ENCODE measurements around the gene DIP2C.
A peak's percentile ranks its signal among the peaks of the same experiment; 100 is the strongest.
"Not testable (repeated sequence)": the region's sequence is repeated elsewhere in the genome, so short reads cannot be mapped to it uniquely, and the experiment has no call there.

The DIP2C gene

GRCh38 chr10:528173-529165 is 161.0 kb downstream of the DIP2C start:
- no peak for DNase-seq

GRCh38 chr10:527416-527815 is 162.1 kb downstream of the DIP2C start:
- DNase-seq = no peak

- DNase-seq = no peak
These were observed 162.7 kb downstream of the DIP2C start for GRCh38 chr10:526651-527312.

- no peak for DNase-seq
These were observed 163.7 kb downstream of the DIP2C start for GRCh38 chr10:525565-526315.

DNA sequence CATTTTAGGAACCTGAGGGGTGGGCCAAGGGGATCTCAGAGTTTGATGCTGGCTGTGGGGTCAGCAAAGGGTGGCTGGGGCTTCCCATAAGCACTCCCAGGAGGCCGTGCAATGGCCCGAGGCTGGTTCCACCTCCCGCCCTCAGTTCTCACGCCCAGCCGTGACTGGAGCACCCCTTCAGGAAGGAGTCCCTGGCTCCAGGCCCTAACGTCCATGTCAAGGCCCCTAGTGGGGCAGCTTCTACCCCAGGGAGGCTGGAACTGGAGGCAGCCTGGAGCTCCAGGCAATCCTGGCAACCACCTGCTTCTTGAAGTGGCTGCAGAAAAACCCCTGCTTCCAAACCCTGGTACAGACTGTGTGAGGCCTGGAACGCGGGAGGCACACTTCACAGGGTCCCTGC is 165.5 kb downstream of the DIP2C start:
- DNase-seq = no peak

- no peak for DNase-seq
These were observed 167.1 kb downstream of the DIP2C start for GRCh38 chr10:522350-522749.

DNA sequence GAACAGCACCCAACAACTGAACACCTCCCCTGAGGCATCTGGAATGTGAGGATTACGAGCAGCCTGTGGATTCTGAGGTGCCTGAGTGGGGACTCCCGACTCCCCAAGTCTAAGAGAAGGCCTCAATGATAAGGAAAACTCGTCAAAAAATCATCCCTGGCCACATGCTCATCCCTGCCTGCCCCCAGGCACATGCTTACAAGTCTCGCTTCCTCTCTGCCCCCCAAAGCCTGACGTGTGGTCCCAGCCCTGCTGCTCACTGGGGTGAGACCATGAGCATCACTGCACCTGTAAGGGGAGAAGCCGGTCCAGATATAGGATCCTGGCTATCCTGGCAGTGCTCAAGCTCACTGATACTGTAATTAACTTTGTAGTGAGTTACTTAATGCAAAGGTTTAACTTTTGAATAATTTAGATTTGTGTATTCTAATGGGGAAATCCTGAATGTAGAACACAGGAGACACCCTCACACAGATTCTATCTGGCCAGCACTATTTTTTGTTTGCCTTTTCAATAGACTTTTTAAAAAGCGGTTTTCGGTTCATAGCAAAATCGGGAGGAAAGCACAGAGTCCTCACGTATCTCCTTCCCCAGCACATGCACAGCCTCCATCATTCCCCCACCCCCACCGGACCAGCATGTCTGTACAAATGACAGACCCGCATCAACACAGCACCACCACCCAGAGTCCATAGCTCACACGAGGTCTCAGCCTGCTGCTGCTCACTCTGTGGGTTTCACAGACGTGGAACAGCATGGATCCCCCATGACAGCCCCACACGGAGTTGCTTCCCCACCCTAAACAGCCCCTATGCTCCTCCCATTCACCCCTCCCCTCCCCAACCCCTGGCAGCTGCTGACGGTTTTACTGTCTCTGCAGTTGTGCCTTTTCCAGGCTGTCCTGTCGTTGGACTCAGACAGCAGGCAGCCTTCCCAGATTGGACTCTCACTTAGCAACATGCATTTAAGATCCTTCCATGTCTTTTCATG is 167.9 kb downstream of the DIP2C start:
- no peak for DNase-seq

DNA sequence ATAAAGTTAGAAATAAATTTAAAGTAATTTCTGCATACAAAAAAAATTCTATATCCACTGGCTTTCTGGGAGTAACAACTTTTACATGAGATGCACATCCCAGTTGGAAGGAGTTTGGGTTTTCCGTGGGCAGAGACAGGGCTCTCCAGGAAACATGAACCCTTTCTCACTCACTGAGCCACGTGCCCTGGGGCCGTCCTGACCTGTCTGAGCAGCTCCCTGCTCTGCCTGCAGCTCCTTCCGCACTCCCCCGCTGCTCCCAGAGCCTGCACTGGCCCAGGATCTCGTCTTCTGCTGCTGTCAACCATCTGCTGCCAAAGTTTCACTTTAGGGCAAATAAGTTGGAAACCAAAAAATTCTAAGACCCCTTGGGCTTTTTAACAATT is 169.1 kb downstream of the DIP2C start:
- no peak for DNase-seq

- DNase-seq = no peak
These were observed 169.6 kb downstream of the DIP2C start for GRCh38 chr10:519716-520401.

- no peak for DNase-seq
These were observed 170.3 kb downstream of the DIP2C start for GRCh38 chr10:519055-519715.

DNA sequence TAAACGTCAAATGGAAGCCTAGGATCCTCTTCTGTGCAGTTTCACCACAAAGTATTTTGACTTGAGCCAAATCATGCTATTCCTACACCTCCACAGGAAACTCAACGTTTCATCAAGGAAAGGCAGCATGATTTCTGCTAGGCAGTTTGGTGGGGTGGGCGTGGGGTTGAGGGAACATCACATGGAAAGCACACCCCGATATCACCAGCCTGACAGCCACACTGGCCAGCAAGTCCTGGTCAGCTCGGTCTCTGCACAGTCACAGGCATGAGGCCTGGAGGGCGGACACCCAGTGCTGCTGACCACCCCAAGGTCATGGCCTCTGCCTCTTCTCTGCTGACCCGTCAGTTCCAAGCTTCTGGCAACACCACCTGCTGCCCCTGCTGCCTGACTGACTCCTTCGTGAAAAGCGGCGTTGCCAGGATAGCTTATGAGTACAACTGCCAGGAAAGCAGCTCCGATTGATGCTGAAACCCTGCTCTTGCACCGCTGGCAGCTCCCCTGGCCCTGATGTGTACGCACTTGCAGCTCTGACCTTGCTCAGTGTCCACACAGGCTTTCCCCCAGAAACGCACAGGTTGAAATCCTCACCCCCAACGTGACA is 171.5 kb downstream of the DIP2C start:
- DNase-seq = no peak

GRCh38 chr10:517241-517830 is 172.1 kb downstream of the DIP2C start:
- no peak for DNase-seq

DNA sequence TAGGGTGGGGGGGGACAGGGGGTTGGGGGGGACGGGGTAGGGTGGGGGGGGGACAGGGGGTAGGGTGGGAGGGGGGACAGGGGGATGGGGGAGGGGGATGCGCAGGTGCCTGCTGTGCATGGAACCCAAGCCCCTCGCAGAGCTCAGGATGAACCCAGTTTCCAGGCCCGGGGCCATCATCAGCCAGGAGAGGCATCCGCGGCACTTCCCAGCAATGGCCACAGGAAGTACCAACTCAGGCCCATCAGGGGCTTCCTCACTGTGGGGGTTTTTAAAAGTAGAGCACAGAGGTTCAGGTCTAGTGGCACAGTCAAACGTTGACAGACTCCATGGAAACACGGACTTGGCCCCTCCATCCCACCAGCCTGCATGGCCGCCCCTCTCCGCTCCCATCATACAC is 172.7 kb downstream of the DIP2C start:
- DNase-seq = no peak

- no peak for DNase-seq
These were observed 173.8 kb downstream of the DIP2C start for GRCh38 chr10:515674-516073.

DNA sequence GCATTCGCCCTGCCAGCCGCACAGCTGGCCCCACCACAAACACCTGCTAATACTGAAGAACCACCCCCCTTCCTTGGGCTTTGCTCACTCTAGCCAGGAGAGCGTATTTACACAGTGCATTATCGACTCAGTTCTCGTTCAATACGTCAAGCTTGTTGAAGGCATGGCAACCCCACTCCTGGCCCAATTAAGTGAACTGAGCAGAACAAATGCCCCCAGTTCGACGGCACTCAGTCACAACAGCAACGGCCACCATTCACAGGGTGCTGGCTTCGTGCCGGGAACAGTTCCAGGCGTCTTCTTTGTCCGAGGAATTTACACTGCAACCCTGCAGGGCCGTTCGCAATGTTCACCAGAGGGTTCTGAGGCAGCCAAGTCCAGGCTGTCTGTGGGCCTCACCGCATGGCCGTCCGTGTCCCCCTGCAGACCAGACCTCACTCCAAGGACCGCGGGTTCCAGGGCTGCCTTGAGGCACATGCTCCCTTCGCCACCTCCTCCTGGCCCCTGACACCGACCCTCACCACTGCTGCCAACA is 175.3 kb downstream of the DIP2C start:
- no peak for DNase-seq

DNA sequence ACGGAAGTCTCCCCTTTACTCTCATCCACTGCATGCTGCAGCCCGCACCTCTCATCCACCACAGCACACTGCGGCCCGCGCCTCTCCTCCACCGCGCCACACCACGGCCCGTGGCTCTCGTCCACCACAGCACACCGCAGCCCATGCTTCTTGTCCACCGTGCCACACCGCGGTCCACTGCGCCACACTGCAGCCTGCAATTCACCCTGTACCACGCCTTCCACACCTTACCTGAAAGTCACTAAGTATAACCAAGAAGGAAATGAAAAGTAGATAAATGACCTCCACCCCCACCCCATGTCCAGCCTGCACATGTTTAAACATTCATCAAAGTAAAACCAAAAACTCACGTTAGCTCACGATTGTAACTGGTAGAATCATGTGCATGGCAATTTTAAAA is 176.1 kb downstream of the DIP2C start:
- no peak for DNase-seq

DNA sequence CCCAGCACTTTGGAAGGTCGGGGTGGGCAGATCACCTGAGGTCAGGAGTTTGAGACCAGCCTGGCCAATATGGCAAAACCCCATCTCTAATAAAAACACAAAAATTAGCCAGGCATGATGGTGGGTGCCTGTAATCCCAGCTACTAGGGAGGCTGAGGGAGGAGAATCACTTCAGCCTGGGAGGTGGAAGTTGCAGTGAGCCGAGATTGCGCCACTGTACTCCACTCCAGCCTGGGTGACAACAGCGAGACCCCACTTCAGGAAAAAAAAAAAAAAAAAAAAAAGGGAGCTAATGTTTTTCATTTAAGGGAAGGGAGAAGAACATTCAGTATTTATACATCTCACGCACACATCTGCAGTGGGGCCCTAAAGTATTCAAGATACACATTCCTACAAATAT is 176.8 kb downstream of the DIP2C start:
- not testable (repeated sequence) for DNase-seq

DNA sequence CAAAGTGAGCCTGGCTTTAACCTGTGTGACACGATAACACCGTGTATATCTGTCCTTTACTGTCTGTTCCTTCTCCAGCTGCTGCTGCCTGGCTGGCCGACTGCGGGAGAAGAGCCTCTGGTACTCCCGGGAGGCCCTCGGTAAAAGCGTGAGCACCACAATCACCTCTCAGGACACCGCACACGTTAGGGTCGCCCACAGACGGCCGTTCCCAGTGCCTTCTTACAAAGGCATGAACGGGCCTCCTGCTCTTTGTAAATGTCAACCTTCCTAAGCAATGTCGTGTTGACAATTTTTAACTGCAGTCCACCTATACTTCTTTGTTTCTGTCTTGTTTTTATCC is 177.6 kb downstream of the DIP2C start:
- DNase-seq = no peak

- peak; percentile 34 to 43 for DNase-seq
These were observed 178.2 kb downstream of the DIP2C start for GRCh38 chr10:511101-511848.
